Kidney capillary endothelial cell (primary cell): Measurements from ENCODE around the gene PEX6.

Source experiments
- DNase-seq: peaks from one replicate; pipeline ENCODE4 v3.0.0-alpha.2; 2018; ENCODE audit warnings: low spot score

The PEX6 gene

GRCh38 chr6:42993445-42993844 lies 14.5 kb upstream of the PEX6 start:
- DNase-seq, result no peak

GRCh38 chr6:42989923-42990322 lies 10.9 kb upstream of the PEX6 start:
- DNase-seq, result no peak

- DNase-seq, result no peak
Measured at GRCh38 chr6:42988486-42989020, 9.6 kb upstream of the PEX6 start.

GRCh38 chr6:42987533-42988451 lies 8.8 kb upstream of the PEX6 start:
- no peak for DNase-seq

- DNase-seq, result no peak
Measured at GRCh38 chr6:42984924-42985475, 6.0 kb upstream of the PEX6 start.

- DNase-seq, result peak; percentile 98
Measured at GRCh38 chr6:42984001-42984923, 5.3 kb upstream of the PEX6 start, which contains the start of gene PPP2R5D. PPP2R5D (plus strand) TSS chr6:42984570; CDS start chr6:42984678, 108 bp downstream.

- no peak for DNase-seq
Measured at GRCh38 chr6:42981836-42982235, 2.9 kb upstream of the PEX6 start.

GRCh38 chr6:42979523-42980177 lies 669 bp upstream of the PEX6 start:
- DNase-seq, result peak; percentile 44

GRCh38 chr6:42978487-42978838 lies 518 bp downstream of the PEX6 start:
- no peak for DNase-seq

- DNase-seq, result no peak
Measured at GRCh38 chr6:42974919-42975505, 4.0 kb downstream of the PEX6 start.

- DNase-seq, result no peak
Measured at GRCh38 chr6:42973926-42974325, 5.1 kb downstream of the PEX6 start.

GRCh38 chr6:42971746-42972327 lies 7.1 kb downstream of the PEX6 start:
- DNase-seq, result no peak

GRCh38 chr6:42970871-42971612 lies 7.9 kb downstream of the PEX6 start:
- peak; percentile 36 for DNase-seq

- DNase-seq, result no peak
Measured at GRCh38 chr6:42969934-42970333, 9.0 kb downstream of the PEX6 start.

GRCh38 chr6:42969431-42969830 lies 9.6 kb downstream of the PEX6 start:
- no peak for DNase-seq

- DNase-seq, result no peak
Measured at GRCh38 chr6:42968783-42969182, 10.2 kb downstream of the PEX6 start.

GRCh38 chr6:42968126-42968701 lies 10.8 kb downstream of the PEX6 start:
- no peak for DNase-seq

GRCh38 chr6:42967228-42967627 lies 11.8 kb downstream of the PEX6 start:
- no peak for DNase-seq

GRCh38 chr6:42966571-42966970 lies 12.4 kb downstream of the PEX6 start:
- DNase-seq, result no peak
